ENCODE measurements around the gene PAX8. TPM values are rescaled to one million over a fixed set of nuclear protein-coding genes. Genes with fewer than 3 reads are reported as not detected.
A peak's percentile ranks its signal among the peaks of the same experiment; 100 is the strongest.

The PAX8 gene
- polyA plus RNA-seq, 1 of the 3 experiments (the other 2 are of a cell fraction) = 0.23 TPM

- WGBS (ENCODE audit: low lambda C conversion rate) = 92% methylated on average over 2 of the region's 4 CpGs
- no peaks in the 10 kb centered on the region for H3K79me2 ChIP-seq (ENCODE audit: insufficient read depth)
- TF ChIP-seq CTCF (IDR thresholded peaks at IDR 0.05) (0 out of 2 replicates have a peak, but pooled peaks have one; percentile 21), EP300 (IDR thresholded peaks at IDR 0.05; ENCODE audit: borderline replicate concordance in 1 of 2, low read depth in 1 of 2, low read length in 1 of 2) (no peak), ELF1 (IDR thresholded peaks at IDR 0.05) (no peak)
- H4K20me1 ChIP-seq (ENCODE audit: insufficient read depth) = no peaks in the 10 kb centered on the region
- DNase-seq = no peak
- no peaks in the 10 kb centered on the region for H3K9me2 ChIP-seq
- H3K4me2 ChIP-seq = no peak overlapping the region
- no peak overlapping the region for H3K27ac ChIP-seq (ENCODE audit: low read depth in 2 of 2, low read length in 1 of 2)
- H2AFZ ChIP-seq (ENCODE audit: low read depth) = no peak overlapping the region
- POLR2A ChIA-PET = no interaction called here
- H3K4me3 ChIP-seq (ENCODE audit: low read depth in 2 of 2, low read length in 1 of 2) = no peak overlapping the region
- peaks cover 10% of the 10 kb centered on the region; the same call in 1 of the 2 replicates for H3K27me3 ChIP-seq (ENCODE audit: insufficient read depth)
- H3K9ac ChIP-seq = no peak overlapping the region
- H3K4me1 ChIP-seq (ENCODE audit: control insufficient read depth in 1 of 2, insufficient read depth in 2 of 2, low read depth in 1 of 2, low read length in 1 of 2) = no peaks in the 10 kb centered on the region; a peak in 1 of 4 replicates
- H3K9me3 ChIP-seq = no peaks in the 10 kb centered on the region
- H3F3A ChIP-seq (replicated peaks; ENCODE audit: insufficient read depth) = no peaks in the 10 kb centered on the region
- CTCF ChIA-PET = interaction anchor here (2.0 to 10.2 kb wide), 11 partner anchors 10 to 189 kb away, joined by 5 to 98 read pairs (median 15); no protein-coding TSS in a partner anchor
- H3K36me3 ChIP-seq (replicated peaks in 1 of 2; ENCODE audit: control insufficient read depth in 1 of 2, insufficient read depth in 2 of 2, low read length in 1 of 2) = no peaks in the 10 kb centered on the region
Observed at GRCh38 chr2:113200236-113200635, 78.5 kb downstream of the PAX8 start.

GRCh38 chr2:113198790-113199612 is 79.7 kb downstream of the PAX8 start:
- peak overlapping the region; percentile 88 for H2AFZ ChIP-seq (ENCODE audit: low read depth)
- H3K9ac ChIP-seq = peak overlapping the region; percentile 44; the same call in 1 of the 2 replicates
- H3K4me2 ChIP-seq = peak overlapping the region; percentile 88
- WGBS (ENCODE audit: low lambda C conversion rate) = 0% methylated on average over 8 of the region's 79 CpGs
- no peaks in the 10 kb centered on the region for H3F3A ChIP-seq (replicated peaks; ENCODE audit: insufficient read depth)
- ChIA-PET CTCF (interaction anchor here (0.6 to 10.2 kb wide), 57 partner anchors 9 to 572 kb away, joined by 3 to 98 read pairs (median 5); partner anchors contain the start of gene IL1RN), POLR2A (interaction anchor here (1.2 kb wide), 1 partner anchor 38 kb away, joined by 3 read pairs; no protein-coding TSS in a partner anchor)
- H3K36me3 ChIP-seq (replicated peaks in 1 of 2; ENCODE audit: control insufficient read depth in 1 of 2, insufficient read depth in 2 of 2, low read length in 1 of 2) = no peaks in the 10 kb centered on the region
- H3K27ac ChIP-seq (ENCODE audit: low read depth in 2 of 2, low read length in 1 of 2) = no peak overlapping the region; a peak in 1 of 4 replicates
- DNase-seq = peak; percentile 95
- no peaks in the 10 kb centered on the region for H4K20me1 ChIP-seq (ENCODE audit: insufficient read depth)
- H3K4me3 ChIP-seq (ENCODE audit: low read depth in 2 of 2, low read length in 1 of 2) = peak overlapping the region; percentile 66 to 81
- H3K9me2 ChIP-seq = no peaks in the 10 kb centered on the region
- peaks cover 10% of the 10 kb centered on the region; the same call in 1 of the 2 replicates for H3K27me3 ChIP-seq (ENCODE audit: insufficient read depth)
- no peaks in the 10 kb centered on the region for H3K79me2 ChIP-seq (ENCODE audit: insufficient read depth)
- H3K4me1 ChIP-seq (ENCODE audit: control insufficient read depth in 1 of 2, insufficient read depth in 2 of 2, low read depth in 1 of 2, low read length in 1 of 2) = no peaks in the 10 kb centered on the region; a peak in 1 of 4 replicates
- H3K9me3 ChIP-seq = no peaks in the 10 kb centered on the region
- TF ChIP-seq EP300 (IDR thresholded peaks at IDR 0.05; ENCODE audit: borderline replicate concordance in 1 of 2, low read depth in 1 of 2, low read length in 1 of 2) (no peak), MXI1 (IDR thresholded peaks at IDR 0.05; ENCODE audit: low read depth, low read length) (peak; percentile 85), RCOR1 (IDR thresholded peaks at IDR 0.05; ENCODE audit: low read length) (peak; percentile 47; the same call in 1 of the 2 replicates), FOXM1 (IDR thresholded peaks at IDR 0.05; ENCODE audit: low read depth) (no peak), NFIC (IDR thresholded peaks at IDR 0.05; ENCODE audit: borderline replicate concordance) (no peak), FOXJ3 (CRISPR knock-in tag; IDR thresholded peaks at IDR 0.05) (no peak), TEAD4 (IDR thresholded peaks at IDR 0.05; ENCODE audit: borderline replicate concordance, insufficient read depth) (no peak), CHD2 (IDR thresholded peaks at IDR 0.05; ENCODE audit: low read length, partially characterized antibody) (no peak), USF2 (IDR thresholded peaks at IDR 0.05; ENCODE audit: borderline replicate concordance, low read depth, low read length) (no peak), EZH2phosphoT487 (IDR thresholded peaks at IDR 0.05; ENCODE audit: borderline replicate concordance, low read depth) (no peak), IRF3 (IDR thresholded peaks at IDR 0.05; ENCODE audit: low read depth, low read length) (no peak), RAD21 (IDR thresholded peaks at IDR 0.05; ENCODE audit: low read length) (peak; percentile 36), MAX (IDR thresholded peaks at IDR 0.05; ENCODE audit: low read depth) (peak; percentile 91), PBX3 (IDR thresholded peaks at IDR 0.05) (no peak), SMC3 (IDR thresholded peaks at IDR 0.05; ENCODE audit: low read depth, low read length) (peak; percentile 43), JUND (IDR thresholded peaks at IDR 0.05) (no peak)
